Measurements from ENCODE around the gene PPP1R15B.

The PPP1R15B gene

GRCh38 chr1:204356997-204357396 is 54.6 kb downstream of the PPP1R15B start:
- TF ChIP-seq SPI1 (IDR thresholded peaks at IDR 0.05; ENCODE audit: borderline replicate concordance, low read depth) (no peak), GABPA (IDR thresholded peaks at IDR 0.05; ENCODE audit: low read depth) (no peak), POLR2AphosphoS5 (IDR thresholded peaks at IDR 0.05; ENCODE audit: low read depth) (no peak), CTCF (IDR thresholded peaks at IDR 0.05; ENCODE audit: insufficient read depth, low read length) (no peak), REST (IDR thresholded peaks at IDR 0.05; ENCODE audit: insufficient replicate concordance, low read depth) (no peak)
- Histone ChIP-seq H3K4me3 (replicated peaks; ENCODE audit: insufficient read depth, low read length) (no peak overlapping the region), H3K27ac (replicated peaks) (no peak overlapping the region), H3K27me3 (ENCODE audit: insufficient read depth, poor library complexity, severe bottlenecking) (no peaks in the 10 kb centered on the region)
- no peak for DNase-seq (ENCODE audit: low read depth in 1 of 2, low spot score in 1 of 2)

- H3K27ac ChIP-seq (replicated peaks) = no peak overlapping the region
- no peak for DNase-seq (ENCODE audit: low read depth in 1 of 2, low spot score in 1 of 2)
- TF ChIP-seq CTCF (IDR thresholded peaks at IDR 0.05; ENCODE audit: insufficient read depth, low read length) (no peak), POLR2AphosphoS5 (IDR thresholded peaks at IDR 0.05; ENCODE audit: low read depth) (no peak), SPI1 (IDR thresholded peaks at IDR 0.05; ENCODE audit: borderline replicate concordance, low read depth) (no peak), REST (IDR thresholded peaks at IDR 0.05; ENCODE audit: insufficient replicate concordance, low read depth) (no peak), GABPA (IDR thresholded peaks at IDR 0.05; ENCODE audit: low read depth) (no peak)
- H3K4me3 ChIP-seq (replicated peaks; ENCODE audit: insufficient read depth, low read length) = no peak overlapping the region
- no peaks in the 10 kb centered on the region for H3K27me3 ChIP-seq (ENCODE audit: insufficient read depth, poor library complexity, severe bottlenecking)
Measured at GRCh38 chr1:204355913-204356312, 55.7 kb downstream of the PPP1R15B start.

- TF ChIP-seq CTCF (IDR thresholded peaks at IDR 0.05; ENCODE audit: insufficient read depth, low read length) (no peak), SPI1 (IDR thresholded peaks at IDR 0.05; ENCODE audit: borderline replicate concordance, low read depth) (no peak), POLR2AphosphoS5 (IDR thresholded peaks at IDR 0.05; ENCODE audit: low read depth) (no peak), GABPA (IDR thresholded peaks at IDR 0.05; ENCODE audit: low read depth) (no peak), REST (IDR thresholded peaks at IDR 0.05; ENCODE audit: insufficient replicate concordance, low read depth) (no peak)
- DNase-seq (ENCODE audit: low read depth in 1 of 2, low spot score in 1 of 2) = no peak
- no peak overlapping the region for H3K4me3 ChIP-seq (replicated peaks; ENCODE audit: insufficient read depth, low read length)
Measured at GRCh38 chr1:204354579-204354978, 57.0 kb downstream of the PPP1R15B start.

More at GRCh38 chr1:204354579-204354978, 57.0 kb downstream of the PPP1R15B start:
- Histone ChIP-seq H3K27me3 (ENCODE audit: insufficient read depth, poor library complexity, severe bottlenecking) (no peaks in the 10 kb centered on the region), H3K27ac (replicated peaks) (no peak overlapping the region)
